Measurements from ENCODE around the gene GABPB1.

The GABPB1 gene

GRCh38 chr15:50244959-50245624, 109.9 kb downstream of the GABPB1 start:
- Histone ChIP-seq H3K27ac (ENCODE audit: low read length) (no peak overlapping the region), H3K79me2 (ENCODE audit: insufficient read depth, low read length) (no peaks in the 10 kb centered on the region), H3K4me2 (ENCODE audit: insufficient read depth, low read length) (no peak overlapping the region), H3K4me1 (ENCODE audit: insufficient read depth, low read length) (peaks cover 16% of the 10 kb centered on the region), H2AFZ (ENCODE audit: low read depth, low read length) (no peak overlapping the region), H4K20me1 (ENCODE audit: insufficient read depth, low read length) (no peaks in the 10 kb centered on the region), H3K9me3 (ENCODE audit: insufficient read depth, low read length, severe bottlenecking) (no peaks in the 10 kb centered on the region), H3K4me3 (ENCODE audit: low read depth in 1 of 2, low read length in 2 of 2) (no peak overlapping the region), H3K27me3 (ENCODE audit: insufficient read depth, low read length, poor library complexity) (no peaks in the 10 kb centered on the region), H3K36me3 (ENCODE audit: insufficient read depth, low read length) (no peaks in the 10 kb centered on the region), H3K9ac (ENCODE audit: low read depth, low read length) (no peak overlapping the region)
- DNase-seq (no peak), ATAC-seq (ENCODE audit: insufficient read depth, low read depth) (no peak)
- TF ChIP-seq, protein P1, sequence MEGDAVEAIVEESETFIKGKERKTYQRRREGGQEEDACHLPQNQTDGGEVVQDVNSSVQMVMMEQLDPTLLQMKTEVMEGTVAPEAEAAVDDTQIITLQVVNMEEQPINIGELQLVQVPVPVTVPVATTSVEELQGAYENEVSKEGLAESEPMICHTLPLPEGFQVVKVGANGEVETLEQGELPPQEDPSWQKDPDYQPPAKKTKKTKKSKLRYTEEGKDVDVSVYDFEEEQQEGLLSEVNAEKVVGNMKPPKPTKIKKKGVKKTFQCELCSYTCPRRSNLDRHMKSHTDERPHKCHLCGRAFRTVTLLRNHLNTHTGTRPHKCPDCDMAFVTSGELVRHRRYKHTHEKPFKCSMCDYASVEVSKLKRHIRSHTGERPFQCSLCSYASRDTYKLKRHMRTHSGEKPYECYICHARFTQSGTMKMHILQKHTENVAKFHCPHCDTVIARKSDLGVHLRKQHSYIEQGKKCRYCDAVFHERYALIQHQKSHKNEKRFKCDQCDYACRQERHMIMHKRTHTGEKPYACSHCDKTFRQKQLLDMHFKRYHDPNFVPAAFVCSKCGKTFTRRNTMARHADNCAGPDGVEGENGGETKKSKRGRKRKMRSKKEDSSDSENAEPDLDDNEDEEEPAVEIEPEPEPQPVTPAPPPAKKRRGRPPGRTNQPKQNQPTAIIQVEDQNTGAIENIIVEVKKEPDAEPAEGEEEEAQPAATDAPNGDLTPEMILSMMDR (IDR thresholded peaks at IDR 0.05; ENCODE audit: borderline replicate concordance, extremely low read depth, low read length, poor library complexity, severe bottlenecking) = no peak
- no peak for TF ChIP-seq EZH2 (IDR thresholded peaks at IDR 0.05; ENCODE audit: borderline replicate concordance, low read depth, low read length, severe bottlenecking)

DNA sequence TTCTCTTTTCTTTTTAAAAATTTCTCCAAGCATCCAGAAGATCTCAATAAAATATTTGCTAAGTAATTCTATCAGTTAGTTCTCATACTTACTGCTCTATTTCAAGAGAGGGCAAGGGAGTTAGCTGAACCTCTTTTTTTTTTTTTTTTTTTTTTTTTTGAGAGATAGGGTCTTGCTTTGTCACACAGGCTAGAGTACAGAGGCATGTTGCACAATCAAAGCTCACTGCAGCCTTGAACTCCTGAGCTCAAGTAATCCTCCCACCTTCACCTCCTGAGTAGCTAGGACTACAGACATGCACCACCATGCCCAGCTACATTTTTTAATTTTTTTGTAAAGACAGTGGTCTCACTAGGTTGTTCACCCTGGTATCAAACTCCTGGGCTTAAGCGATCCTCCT, 110.8 kb downstream of the GABPB1 start:
- H3K27me3 ChIP-seq (ENCODE audit: insufficient read depth, low read length, poor library complexity) = no peaks in the 10 kb centered on the region
- no peak overlapping the region for H3K27ac ChIP-seq (ENCODE audit: low read length)
- peaks cover 16% of the 10 kb centered on the region for H3K4me1 ChIP-seq (ENCODE audit: insufficient read depth, low read length)
- no peak overlapping the region for H3K9ac ChIP-seq (ENCODE audit: low read depth, low read length)
- no peak overlapping the region for H3K4me3 ChIP-seq (ENCODE audit: low read depth in 1 of 2, low read length in 2 of 2)
- no peaks in the 10 kb centered on the region for H3K36me3 ChIP-seq (ENCODE audit: insufficient read depth, low read length)
- ATAC-seq (ENCODE audit: insufficient read depth, low read depth) = no peak
- DNase-seq = no peak
- H3K4me2 ChIP-seq (ENCODE audit: insufficient read depth, low read length) = no peak overlapping the region
- no peaks in the 10 kb centered on the region for H4K20me1 ChIP-seq (ENCODE audit: insufficient read depth, low read length)
- no peaks in the 10 kb centered on the region for H3K79me2 ChIP-seq (ENCODE audit: insufficient read depth, low read length)
- no peak overlapping the region for H2AFZ ChIP-seq (ENCODE audit: low read depth, low read length)
- TF ChIP-seq, protein P1 (IDR thresholded peaks at IDR 0.05; ENCODE audit: borderline replicate concordance, extremely low read depth, low read length, poor library complexity, severe bottlenecking) = no peak
- no peak for TF ChIP-seq EZH2 (IDR thresholded peaks at IDR 0.05; ENCODE audit: borderline replicate concordance, low read depth, low read length, severe bottlenecking)
- no peaks in the 10 kb centered on the region for H3K9me3 ChIP-seq (ENCODE audit: insufficient read depth, low read length, severe bottlenecking)

- DNase-seq = no peak
- ATAC-seq (ENCODE audit: insufficient read depth, low read depth) = no peak
- Histone ChIP-seq H3K4me2 (ENCODE audit: insufficient read depth, low read length) (no peak overlapping the region), H3K27ac (ENCODE audit: low read length) (no peak overlapping the region), H3K36me3 (ENCODE audit: insufficient read depth, low read length) (no peaks in the 10 kb centered on the region), H3K9ac (ENCODE audit: low read depth, low read length) (no peak overlapping the region), H3K27me3 (ENCODE audit: insufficient read depth, low read length, poor library complexity) (no peaks in the 10 kb centered on the region), H3K79me2 (ENCODE audit: insufficient read depth, low read length) (no peaks in the 10 kb centered on the region), H2AFZ (ENCODE audit: low read depth, low read length) (no peak overlapping the region), H3K9me3 (ENCODE audit: insufficient read depth, low read length, severe bottlenecking) (no peaks in the 10 kb centered on the region), H4K20me1 (ENCODE audit: insufficient read depth, low read length) (no peaks in the 10 kb centered on the region), H3K4me3 (ENCODE audit: low read depth in 1 of 2, low read length in 2 of 2) (no peak overlapping the region), H3K4me1 (ENCODE audit: insufficient read depth, low read length) (no peaks in the 10 kb centered on the region)
- TF ChIP-seq EZH2 (IDR thresholded peaks at IDR 0.05; ENCODE audit: borderline replicate concordance, low read depth, low read length, severe bottlenecking) = no peak
Measured at GRCh38 chr15:50241684-50242450, 113.1 kb downstream of the GABPB1 start.

GRCh38 chr15:50238255-50238654, 116.7 kb downstream of the GABPB1 start:
- Histone ChIP-seq H3K36me3 (ENCODE audit: insufficient read depth, low read length) (no peaks in the 10 kb centered on the region), H3K27ac (ENCODE audit: low read length) (no peak overlapping the region), H3K79me2 (ENCODE audit: insufficient read depth, low read length) (no peaks in the 10 kb centered on the region), H3K9me3 (ENCODE audit: insufficient read depth, low read length, severe bottlenecking) (no peaks in the 10 kb centered on the region), H3K27me3 (ENCODE audit: insufficient read depth, low read length, poor library complexity) (no peaks in the 10 kb centered on the region), H3K4me3 (ENCODE audit: low read depth in 1 of 2, low read length in 2 of 2) (no peak overlapping the region), H4K20me1 (ENCODE audit: insufficient read depth, low read length) (no peaks in the 10 kb centered on the region), H3K9ac (ENCODE audit: low read depth, low read length) (no peak overlapping the region), H3K4me1 (ENCODE audit: insufficient read depth, low read length) (no peaks in the 10 kb centered on the region), H2AFZ (ENCODE audit: low read depth, low read length) (no peak overlapping the region), H3K4me2 (ENCODE audit: insufficient read depth, low read length) (no peak overlapping the region)
- DNase-seq (no peak), ATAC-seq (ENCODE audit: insufficient read depth, low read depth) (no peak)
- TF ChIP-seq, protein P1 (IDR thresholded peaks at IDR 0.05; ENCODE audit: borderline replicate concordance, extremely low read depth, low read length, poor library complexity, severe bottlenecking) = no peak
- no peak for TF ChIP-seq EZH2 (IDR thresholded peaks at IDR 0.05; ENCODE audit: borderline replicate concordance, low read depth, low read length, severe bottlenecking)
